Measurements from ENCODE around the gene LCE4A. TPM values are rescaled to one million over a fixed set of nuclear protein-coding genes. Genes with fewer than 3 reads are reported as not detected.
"Not testable (repeated sequence)": the region's sequence is repeated elsewhere in the genome, so short reads cannot be mapped to it uniquely, and the experiment has no call there.

The LCE4A gene, protein sequence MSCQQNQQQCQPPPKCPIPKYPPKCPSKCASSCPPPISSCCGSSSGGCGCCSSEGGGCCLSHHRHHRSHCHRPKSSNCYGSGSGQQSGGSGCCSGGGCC
- total RNA-seq: not detected
- long read RNA-seq: 0 reads

- ATAC-seq (no peak), DNase-seq (no peak)
These were observed at the start of gene LCE4A for GRCh38 chr1:152707860-152708259. Gene LCE4A, plus strand, starts transcription at chr1:152708160. Its CDS starts 916 bp downstream, at chr1:152709076.

GRCh38 chr1:152658649-152659048 is 49.3 kb upstream of the LCE4A start:
- intact Hi-C loops (cut with DNase I): no loop called here
- DNase-seq: no peak
- no peak for ATAC-seq

More at GRCh38 chr1:152707860-152708259, at the start of gene LCE4A:
- intact Hi-C loops (cut with DNase I): no loop called here

DNA sequence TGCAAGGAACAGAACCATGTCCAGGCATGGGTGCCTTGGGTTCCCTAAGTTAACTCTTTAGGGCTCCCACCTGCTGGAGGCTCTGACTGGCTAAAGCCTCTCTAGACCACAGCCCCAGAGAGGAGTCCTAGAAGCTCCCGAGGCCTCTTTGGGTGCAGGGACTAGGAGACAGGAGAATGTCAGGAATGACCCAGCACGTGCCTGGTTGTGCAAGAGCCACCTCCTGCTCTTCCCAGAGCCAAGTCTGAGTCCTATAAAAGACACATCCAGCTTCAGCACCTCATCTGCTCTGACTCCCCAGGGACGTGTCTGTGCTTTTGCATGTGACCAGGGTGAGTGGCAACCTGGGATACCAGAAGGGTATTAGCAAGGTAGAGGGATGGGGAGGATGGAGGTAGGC is 44.9 kb upstream of the LCE4A start, which contains the start of gene LCE2D:
LCE2D (plus strand) TSS at position 283 of the 400 bp plus-strand sequence. CDS start 726 bp downstream, outside the sequence.
- ATAC-seq (no peak), DNase-seq (no peak)
- intact Hi-C loops (cut with DNase I): no loop called here

DNA sequence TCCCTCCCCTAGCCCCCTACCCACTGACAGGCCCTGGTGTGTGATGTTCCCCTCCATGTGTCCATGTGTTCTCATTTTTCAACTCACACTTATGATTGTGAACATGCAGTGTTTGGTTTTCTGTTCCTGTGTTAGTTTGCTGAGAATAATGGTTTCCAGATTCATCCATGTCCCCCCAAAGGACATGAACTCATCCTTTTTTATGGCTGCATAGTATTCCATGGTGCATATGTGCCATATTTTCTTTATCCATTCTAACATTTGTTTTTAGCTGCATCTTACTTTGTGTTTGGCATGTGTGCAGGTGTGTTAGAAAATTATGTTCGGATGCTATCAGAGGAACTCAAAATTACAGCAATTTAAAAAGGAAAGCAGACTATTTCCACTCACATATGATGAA is 41.8 kb upstream of the LCE4A start:
- intact Hi-C loops (cut with DNase I); DNase-seq; ATAC-seq: not testable (repeated sequence)

DNA sequence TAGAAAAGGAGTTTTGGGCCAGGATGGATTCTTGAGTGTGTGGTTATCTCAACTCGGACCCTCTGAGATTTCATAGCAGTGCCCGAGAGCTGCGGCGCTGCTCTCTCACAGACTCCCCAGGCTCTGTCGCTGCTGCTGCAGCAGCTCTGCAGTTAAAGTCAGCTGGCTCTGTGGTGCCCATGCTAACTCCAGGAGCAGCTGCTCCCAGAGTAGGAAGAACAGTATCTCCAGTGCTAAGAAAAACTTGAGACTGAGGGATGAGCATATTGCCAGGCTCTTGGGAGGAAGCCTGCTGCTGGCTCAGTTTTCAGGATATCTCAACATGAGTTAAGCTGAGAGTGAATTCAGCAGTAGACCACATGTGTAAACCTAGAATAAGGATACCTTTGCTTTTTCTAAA is 40.3 kb upstream of the LCE4A start:
- ATAC-seq: no peak
- intact Hi-C loops (cut with DNase I): no loop called here

GRCh38 chr1:152673016-152673415 is 34.9 kb upstream of the LCE4A start:
- no peak for DNase-seq
- intact Hi-C loops (cut with DNase I): no loop called here
- no peak for ATAC-seq

More for the DNA sequence above, 40.3 kb upstream of the LCE4A start:
- no peak for DNase-seq

DNA sequence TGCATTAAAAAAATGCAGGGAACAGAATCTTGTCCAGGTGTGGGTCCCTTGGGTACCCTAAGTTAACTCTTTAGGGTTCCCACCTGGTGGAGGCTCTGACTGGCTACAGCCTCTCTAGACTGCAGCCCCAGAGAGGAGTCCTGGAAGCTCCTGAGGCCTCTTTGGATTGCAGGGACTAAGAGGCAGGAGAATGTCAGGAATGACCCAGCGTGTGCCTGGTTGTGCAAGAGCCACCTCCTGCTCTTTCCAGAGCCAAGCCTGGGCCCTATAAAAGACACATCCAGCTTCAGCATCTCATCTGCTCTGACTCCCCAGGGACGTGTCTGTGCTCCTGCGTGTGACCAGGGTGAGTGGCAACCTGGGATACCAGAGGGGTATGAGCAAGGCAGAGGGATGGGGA is 33.0 kb upstream of the LCE4A start, which contains the start of gene LCE2C:
LCE2C (plus strand) TSS at position 297 of the 400 bp plus-strand sequence. CDS start 737 bp downstream, outside the sequence.
- DNase-seq; ATAC-seq; intact Hi-C loops (cut with DNase I): not testable (repeated sequence)

DNA sequence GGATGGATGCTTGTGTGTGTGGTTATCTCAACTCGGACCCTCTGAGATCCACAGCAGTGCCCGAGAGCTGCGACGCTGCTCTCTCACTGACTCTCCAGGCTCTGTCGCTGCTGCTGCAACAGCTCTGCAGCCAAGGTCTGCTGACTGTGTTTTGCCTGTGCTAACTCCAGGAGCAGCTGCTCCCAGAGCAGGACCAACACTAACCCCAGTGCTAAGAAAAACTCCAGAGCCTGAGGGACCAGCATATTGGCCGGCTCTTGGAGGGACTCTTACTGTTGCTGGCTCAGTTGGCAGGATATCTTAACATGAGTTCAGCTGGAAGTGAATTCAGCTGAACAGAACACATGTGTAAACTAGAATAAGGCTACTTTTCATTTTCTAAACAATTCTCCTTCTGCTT is 28.5 kb upstream of the LCE4A start:
- DNase-seq: no peak
- intact Hi-C loops (cut with DNase I): no loop called here
- no peak for ATAC-seq

- intact Hi-C loops (cut with DNase I): no loop called here
- DNase-seq (no peak), ATAC-seq (no peak)
These were observed 26.3 kb upstream of the LCE4A start for GRCh38 chr1:152681616-152682015.

GRCh38 chr1:152683846-152684245 is 24.1 kb upstream of the LCE4A start:
- ATAC-seq (no peak), DNase-seq (no peak)
- intact Hi-C loops (cut with DNase I): no loop called here

GRCh38 chr1:152685823-152686222 is 22.1 kb upstream of the LCE4A start, which contains the start of gene LCE2B:
Gene LCE2B, plus strand, starts transcription at chr1:152686123. Its CDS starts 721 bp downstream, at chr1:152686844.
- ATAC-seq; DNase-seq; intact Hi-C loops (cut with DNase I): not testable (repeated sequence)

GRCh38 chr1:152697701-152698600 is 10.0 kb upstream of the LCE4A start, which contains the start of gene LCE2A:
Gene LCE2A, plus strand, starts transcription at chr1:152698345. Its CDS starts 557 bp downstream, at chr1:152698902.
- ATAC-seq (no peak), DNase-seq (no peak)
- intact Hi-C loops (cut with DNase I): no loop called here

DNA sequence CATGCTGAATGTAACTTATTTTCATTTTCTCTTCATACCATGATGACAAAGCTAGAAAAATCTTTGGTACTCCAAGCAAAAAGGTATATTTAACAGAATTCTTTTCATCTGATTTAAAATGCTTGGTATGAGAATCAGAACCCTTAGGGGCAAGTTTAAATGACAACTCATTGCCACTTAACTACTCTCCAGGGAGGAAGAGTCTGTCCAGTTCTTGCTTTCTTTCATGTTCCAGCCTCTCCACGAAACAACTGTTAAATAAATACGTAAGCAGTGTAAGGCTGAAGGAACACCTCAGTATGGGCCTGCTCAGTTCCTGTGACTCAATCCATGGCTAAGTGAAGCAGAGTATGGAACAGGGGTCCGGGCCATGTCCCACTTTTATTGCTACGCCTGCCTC is 8.2 kb upstream of the LCE4A start:
- DNase-seq: no peak
- no peak for ATAC-seq
- intact Hi-C loops (cut with DNase I): no loop called here

DNA sequence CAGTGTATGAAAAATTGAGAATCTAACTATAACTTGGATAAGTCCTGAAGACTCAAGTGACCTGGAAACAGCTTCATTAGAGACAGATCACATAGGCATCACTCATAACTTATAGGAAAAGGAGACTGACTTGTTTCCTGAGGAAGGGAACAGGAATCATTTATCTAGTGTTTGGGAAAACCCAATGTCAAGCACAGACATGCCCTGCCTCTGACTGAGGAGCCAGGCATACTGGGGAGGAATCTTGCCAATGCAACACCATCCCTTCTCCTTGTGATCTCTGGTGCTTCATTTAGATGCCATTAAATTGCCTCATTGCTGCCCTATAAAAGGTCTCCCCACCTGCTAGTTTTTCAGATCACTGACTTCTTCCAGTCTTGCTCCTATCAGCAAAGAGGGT is 10.3 kb downstream of the LCE4A start:
- intact Hi-C loops (cut with DNase I): no loop called here
- DNase-seq (no peak), ATAC-seq (no peak)

DNA sequence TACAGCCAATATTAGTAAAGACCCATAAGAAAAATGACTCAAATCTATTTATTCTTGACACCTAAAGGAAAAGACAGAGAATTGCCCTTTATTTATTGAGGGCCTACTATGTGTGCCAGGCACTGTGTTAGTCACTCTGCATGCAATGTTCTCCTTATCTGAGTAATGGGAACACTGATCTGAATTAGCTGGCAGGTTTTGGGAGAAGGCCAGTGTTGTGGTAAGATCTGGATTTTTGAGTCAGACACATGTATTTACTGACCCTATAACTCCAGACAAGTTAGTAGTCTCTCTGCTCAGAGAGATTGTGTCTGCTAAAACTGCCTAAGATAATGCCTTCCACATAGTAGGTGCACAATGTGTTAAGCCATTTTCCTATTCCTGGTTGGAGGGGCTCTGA is 17.3 kb downstream of the LCE4A start:
- intact Hi-C loops (cut with DNase I): no loop called here
- DNase-seq (no peak), ATAC-seq (no peak)

DNA sequence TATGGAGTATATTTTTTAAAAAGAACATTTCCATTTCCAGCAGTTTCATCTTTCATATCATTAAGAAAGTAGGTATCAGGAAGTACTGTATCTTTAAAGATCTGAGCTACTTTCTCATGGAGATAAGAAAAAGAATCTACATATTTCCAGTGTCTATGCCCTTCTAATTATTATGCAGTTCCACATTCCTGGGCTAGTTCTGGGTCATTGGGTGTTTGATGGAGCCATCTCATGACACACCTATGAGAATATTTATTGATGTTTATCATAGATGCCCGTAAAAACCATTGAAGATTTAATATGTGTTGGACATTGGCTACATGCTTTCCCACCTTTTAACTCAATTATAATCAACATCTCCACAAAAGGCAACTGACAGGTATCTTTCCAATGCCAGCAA is 21.0 kb downstream of the LCE4A start:
- ATAC-seq: no peak
- no peak for DNase-seq
- intact Hi-C loops (cut with DNase I): no loop called here

DNA sequence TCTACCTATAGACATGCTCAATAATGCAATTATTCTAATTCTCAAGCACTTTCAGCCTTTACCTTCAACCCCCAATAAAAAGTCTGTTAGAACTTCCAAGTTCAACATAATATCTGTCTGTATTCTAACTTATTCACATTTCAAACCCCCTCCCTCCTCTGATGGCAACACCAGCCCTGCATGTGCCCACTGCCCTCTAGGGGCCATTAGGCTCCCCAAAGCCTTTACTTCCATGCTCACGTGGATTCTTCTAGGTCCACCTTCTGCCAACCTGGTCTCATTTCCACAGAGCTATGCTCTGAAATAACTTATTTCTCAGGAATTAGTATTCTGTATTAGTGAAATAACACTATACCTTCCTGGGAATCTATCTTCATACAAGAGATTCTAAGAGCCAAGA is 27.7 kb downstream of the LCE4A start:
- DNase-seq (no peak), ATAC-seq (no peak)
- intact Hi-C loops (cut with DNase I): no loop called here

DNA sequence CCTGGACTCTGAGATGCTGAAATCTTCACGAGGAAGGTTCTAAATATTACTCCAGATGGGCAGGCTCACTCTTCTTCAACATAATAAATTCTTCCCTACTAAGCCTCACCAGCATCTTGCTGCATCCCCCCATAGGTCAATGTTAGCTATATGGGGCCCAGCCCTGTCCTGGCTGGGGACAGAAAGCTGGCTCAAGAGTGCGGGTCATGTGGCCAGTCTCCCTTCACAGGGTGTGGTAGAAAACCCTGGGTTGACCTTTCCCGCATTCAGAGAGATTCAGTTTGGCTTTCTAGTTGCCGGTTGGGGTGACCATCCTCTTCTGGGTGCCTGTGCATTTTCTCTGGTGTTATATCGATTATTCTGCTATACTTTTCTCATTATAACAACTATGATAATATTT is 30.0 kb downstream of the LCE4A start:
- DNase-seq (no peak), ATAC-seq (no peak)
- intact Hi-C loops (cut with DNase I): no loop called here

- ATAC-seq (no peak), DNase-seq (no peak)
- intact Hi-C loops (cut with DNase I): no loop called here
These were observed 31.9 kb downstream of the LCE4A start for GRCh38 chr1:152739841-152740240.

DNA sequence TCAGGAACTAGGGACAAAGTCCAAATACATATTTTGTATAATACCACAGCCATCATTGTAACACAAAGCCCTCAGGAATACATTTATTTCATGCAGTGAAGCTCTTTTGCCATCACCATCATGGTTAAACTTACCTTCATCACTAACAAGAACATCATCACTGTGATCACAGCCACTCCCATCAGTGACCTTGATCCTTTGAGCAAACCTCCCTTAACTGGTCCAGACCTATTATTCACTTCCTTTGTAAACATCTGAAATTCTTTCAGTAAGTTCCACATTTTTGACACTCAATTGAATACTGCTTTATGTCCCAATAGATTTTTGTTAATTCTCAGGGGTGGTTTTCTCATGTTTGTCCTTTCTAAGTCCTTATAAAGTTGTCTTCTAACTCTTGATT is 33.7 kb downstream of the LCE4A start:
- ATAC-seq (no peak), DNase-seq (no peak)
- intact Hi-C loops (cut with DNase I): no loop called here

Data from left cardiac atrium (tissue), 4 donors.